Type B pancreatic cell (in vitro differentiated cells): ENCODE data around the gene ZNF438. TPM values are rescaled to one million over a fixed set of nuclear protein-coding genes. Genes with fewer than 3 reads are reported as not detected.
A peak's percentile ranks its signal among the peaks of the same experiment; 100 is the strongest.

Experiments
- DNase-seq: peaks from one replicate; pipeline ENCODE4 v3.0.0; 2021; ENCODE audit warnings: mixed read lengths; ENCODE audit not compliant: unreplicated experiment; ENCODE audit errors: extremely low spot score
- H3K27ac Mint-ChIP-seq: 2 replicates; pipeline ENCODE4 v1.8.0; 2021; ENCODE audit warnings: mild to moderate bottlenecking, mixed read lengths
- H3K27me3 Mint-ChIP-seq: 2 replicates; pipeline ENCODE4 v1.8.0; 2021; ENCODE audit warnings: mixed read lengths
- H3K36me3 Mint-ChIP-seq: 2 replicates; pipeline ENCODE4 v1.8.0; 2021; ENCODE audit warnings: mixed read lengths
- H3K4me1 Mint-ChIP-seq: one replicate; pipeline ENCODE4 v1.8.0; 2021; ENCODE audit warnings: mixed read lengths; ENCODE audit not compliant: unreplicated experiment
- H3K4me3 Mint-ChIP-seq: 2 replicates; pipeline ENCODE4 v1.8.0; 2021; ENCODE audit warnings: mild to moderate bottlenecking, mixed read lengths
- H3K9me3 Mint-ChIP-seq: 2 replicates; pipeline ENCODE4 v1.8.0; 2021; ENCODE audit warnings: mixed read lengths
- CTCF ChIP-seq: fragments of 200-600 bp; sonication (generic); conservative IDR thresholded peaks from 2 replicates; pipeline ENCODE4 v1.5.0; 2021; ENCODE audit warnings: antibody characterized with exemption, mild to moderate bottlenecking
- total RNA-seq: library from RNA; stranded (reverse); gene quantifications from 2 replicates; pipeline ENCODE4 v1.2.1, GENCODE V29; 2021; ENCODE audit warnings: low replicate concordance

The ZNF438 gene
- total RNA-seq, 1 donor from 2014 or later = 3.7 TPM

- no peaks in the 10 kb centered on the region for H3K27me3 Mint-ChIP-seq
- no peak for DNase-seq
- TF ChIP-seq CTCF = no peak
- H3K9me3 Mint-ChIP-seq = no peaks in the 10 kb centered on the region
- no peak overlapping the region for H3K27ac Mint-ChIP-seq
- H3K4me3 Mint-ChIP-seq = no peak overlapping the region
- H3K4me1 Mint-ChIP-seq = peaks cover 45% of the 10 kb centered on the region
- no peaks in the 10 kb centered on the region for H3K36me3 Mint-ChIP-seq
Observed at GRCh38 chr10:30823651-30824050, 208.0 kb downstream of the ZNF438 start.

GRCh38 chr10:30822693-30823465 lies 208.8 kb downstream of the ZNF438 start:
- no peaks in the 10 kb centered on the region for H3K9me3 Mint-ChIP-seq
- no peaks in the 10 kb centered on the region for H3K27me3 Mint-ChIP-seq
- TF ChIP-seq CTCF = no peak
- H3K4me3 Mint-ChIP-seq = no peak overlapping the region
- peaks cover 45% of the 10 kb centered on the region for H3K4me1 Mint-ChIP-seq
- no peak for DNase-seq
- H3K36me3 Mint-ChIP-seq = no peaks in the 10 kb centered on the region
- no peak overlapping the region for H3K27ac Mint-ChIP-seq

GRCh38 chr10:30821994-30822692 lies 209.5 kb downstream of the ZNF438 start:
- no peaks in the 10 kb centered on the region for H3K27me3 Mint-ChIP-seq
- no peak for DNase-seq
- TF ChIP-seq CTCF = no peak
- peaks cover 45% of the 10 kb centered on the region for H3K4me1 Mint-ChIP-seq
- no peaks in the 10 kb centered on the region for H3K36me3 Mint-ChIP-seq
- no peak overlapping the region for H3K4me3 Mint-ChIP-seq
- peak overlapping the region; percentile 33 for H3K27ac Mint-ChIP-seq
- H3K9me3 Mint-ChIP-seq = no peaks in the 10 kb centered on the region

- peak overlapping the region; percentile 27 for H3K4me3 Mint-ChIP-seq
- no peak for TF ChIP-seq CTCF
- DNase-seq = no peak
- H3K27ac Mint-ChIP-seq = peak overlapping the region; percentile 33
- no peaks in the 10 kb centered on the region for H3K36me3 Mint-ChIP-seq
- peaks cover 52% of the 10 kb centered on the region for H3K4me1 Mint-ChIP-seq
- H3K27me3 Mint-ChIP-seq = no peaks in the 10 kb centered on the region
- no peaks in the 10 kb centered on the region for H3K9me3 Mint-ChIP-seq
Observed at GRCh38 chr10:30821261-30821993, 210.2 kb downstream of the ZNF438 start.

- no peaks in the 10 kb centered on the region for H3K36me3 Mint-ChIP-seq
- H3K27ac Mint-ChIP-seq = peak overlapping the region; percentile 7
- no peaks in the 10 kb centered on the region for H3K27me3 Mint-ChIP-seq
- no peak for DNase-seq
- peak overlapping the region; percentile 20 for H3K4me3 Mint-ChIP-seq
- H3K4me1 Mint-ChIP-seq = peaks cover 50% of the 10 kb centered on the region
- H3K9me3 Mint-ChIP-seq = no peaks in the 10 kb centered on the region
- TF ChIP-seq CTCF = no peak
Observed at GRCh38 chr10:30820261-30820991, 211.2 kb downstream of the ZNF438 start.
